OCI-LY1 (cell line): ENCODE data around the gene RASGRF2.

Experiments used
- H2AFZ ChIP-seq: fragments of 200-600 bp; sonication (generic), shearing (Covaris generic); 2 replicates; pipeline ENCODE4 v1.6.0; 2014; ENCODE audit warnings: antibody characterized with exemption, mild to moderate bottlenecking, low read length
- H3F3A ChIP-seq: fragments of 200-600 bp; sonication (generic), shearing (Covaris generic); 2 replicates; pipeline ENCODE4 v1.6.0; 2014; ENCODE audit warnings: mild to moderate bottlenecking, antibody characterized with exemption, low read length, moderate library complexity; ENCODE audit not compliant: insufficient read depth
- H3K27ac ChIP-seq: fragments of 200-600 bp; sonication (generic); 2 replicates; pipeline ENCODE4 v1.5.1; 2014; ENCODE audit warnings: low read length, mixed run types, mild to moderate bottlenecking, low read depth; ENCODE audit not compliant: poor library complexity, severe bottlenecking
- H3K27me3 ChIP-seq: fragments of 200-600 bp; sonication (generic); 2 replicates; pipeline ENCODE4 v1.6.0; 2014; ENCODE audit warnings: antibody characterized with exemption, mild to moderate bottlenecking, low read length, moderate library complexity; ENCODE audit not compliant: insufficient read depth
- H3K36me3 ChIP-seq: fragments of 200-600 bp; sonication (generic); 2 replicates; pipeline ENCODE4 v1.6.1; 2014; ENCODE audit warnings: mild to moderate bottlenecking, antibody characterized with exemption, low read length, moderate library complexity, mixed read lengths; ENCODE audit not compliant: insufficient read depth
- H3K4me1 ChIP-seq: fragments of 200-600 bp; sonication (generic); 2 replicates; pipeline ENCODE4 v1.5.1; 2014; ENCODE audit warnings: mild to moderate bottlenecking, low read length, moderate library complexity; ENCODE audit not compliant: insufficient read depth, severe bottlenecking
- H3K4me2 ChIP-seq: fragments of 200-600 bp; sonication (generic), shearing (Covaris generic); 2 replicates; pipeline ENCODE4 v1.6.1; 2014; ENCODE audit warnings: low read length
- H3K4me3 ChIP-seq: fragments of 200-600 bp; sonication (generic); 2 replicates; pipeline ENCODE4 v1.5.1; 2014; ENCODE audit warnings: low read length, low read depth, mild to moderate bottlenecking, mixed read lengths; ENCODE audit not compliant: poor library complexity, severe bottlenecking
- H3K79me2 ChIP-seq: fragments of 200-600 bp; shearing (Covaris generic); 2 replicates; pipeline ENCODE4 v1.6.1; 2016; ENCODE audit warnings: mixed run types, low read length, mixed read lengths; ENCODE audit not compliant: insufficient read depth
- H3K9ac ChIP-seq: fragments of 200-600 bp; sonication (generic), shearing (Covaris generic); 2 replicates; pipeline ENCODE4 v1.6.1; 2014; ENCODE audit warnings: mild to moderate bottlenecking, low read length, mixed read lengths
- H3K9me2 ChIP-seq: fragments of 200-600 bp; sonication (generic), shearing (Covaris generic); 2 replicates; pipeline ENCODE4 v1.6.1; 2014; ENCODE audit warnings: low read depth, mild to moderate bottlenecking, low read length, mixed read lengths
- H3K9me3 ChIP-seq: fragments of 200-600 bp; shearing (Covaris generic); 2 replicates; pipeline ENCODE4 v1.6.1; 2014; ENCODE audit warnings: low read length, mixed read lengths
- H4K20me1 ChIP-seq: fragments of 200-600 bp; sonication (generic), shearing (Covaris generic); 2 replicates; pipeline ENCODE4 v1.6.0; 2016; ENCODE audit warnings: mild to moderate bottlenecking, low read length; ENCODE audit not compliant: insufficient read depth
- CTCF ChIP-seq: fragments of 200-600 bp; sonication (generic), shearing (Covaris generic); IDR thresholded peaks from 2 replicates; pipeline ENCODE4 v1.5.1; 2017; ENCODE audit warnings: mild to moderate bottlenecking, antibody characterized with exemption, low read length, moderate library complexity, mixed read lengths
- EZH2 ChIP-seq: fragments of 200-600 bp; sonication (generic), shearing (Covaris generic); IDR thresholded peaks from 2 replicates; pipeline ENCODE4 v1.8.0; 2017; ENCODE audit warnings: borderline replicate concordance, mixed run types, mild to moderate bottlenecking, antibody characterized with exemption, low read length, moderate library complexity, mixed read lengths

RASGRF2 gene

GRCh38 chr5:81078930-81079329, 118.8 kb downstream of the RASGRF2 start:
- no peaks in the 10 kb centered on the region for H3K4me1 ChIP-seq
- H3K27ac ChIP-seq, result no peak overlapping the region
- no peak for TF ChIP-seq CTCF
- TF ChIP-seq EZH2, result no peak
- no peak overlapping the region for H2AFZ ChIP-seq
- no peaks in the 10 kb centered on the region for H3K9me2 ChIP-seq
- H3F3A ChIP-seq, result no peaks in the 10 kb centered on the region
- H4K20me1 ChIP-seq, result no peaks in the 10 kb centered on the region
- H3K4me3 ChIP-seq, result no peak overlapping the region
- no peaks in the 10 kb centered on the region for H3K9me3 ChIP-seq
- no peak overlapping the region for H3K4me2 ChIP-seq
- no peaks in the 10 kb centered on the region for H3K79me2 ChIP-seq
- H3K27me3 ChIP-seq, result no peaks in the 10 kb centered on the region
- H3K9ac ChIP-seq, result no peak overlapping the region
- no peaks in the 10 kb centered on the region for H3K36me3 ChIP-seq

GRCh38 chr5:81080809-81081460, 120.8 kb downstream of the RASGRF2 start:
- Histone ChIP-seq H3K79me2 (no peaks in the 10 kb centered on the region), H3K9me2 (no peaks in the 10 kb centered on the region), H3K27me3 (no peaks in the 10 kb centered on the region), H3K36me3 (no peaks in the 10 kb centered on the region), H3F3A (no peaks in the 10 kb centered on the region), H2AFZ (no peak overlapping the region), H3K4me3 (no peak overlapping the region), H3K9me3 (no peaks in the 10 kb centered on the region), H3K9ac (no peak overlapping the region), H4K20me1 (no peaks in the 10 kb centered on the region), H3K27ac (no peak overlapping the region), H3K4me1 (no peaks in the 10 kb centered on the region), H3K4me2 (no peak overlapping the region)
- TF ChIP-seq CTCF (no peak), EZH2 (no peak)

GRCh38 chr5:81081461-81081835, 121.3 kb downstream of the RASGRF2 start:
- TF ChIP-seq CTCF (no peak), EZH2 (no peak)
- Histone ChIP-seq H3K4me2 (no peak overlapping the region), H3K36me3 (no peaks in the 10 kb centered on the region), H3F3A (no peaks in the 10 kb centered on the region), H4K20me1 (no peaks in the 10 kb centered on the region), H3K4me1 (no peaks in the 10 kb centered on the region), H3K9me2 (no peaks in the 10 kb centered on the region), H3K79me2 (no peaks in the 10 kb centered on the region), H3K9ac (no peak overlapping the region), H3K27ac (no peak overlapping the region), H2AFZ (no peak overlapping the region), H3K27me3 (no peaks in the 10 kb centered on the region), H3K4me3 (no peak overlapping the region), H3K9me3 (no peaks in the 10 kb centered on the region)
